Measurements from ENCODE around the gene ZNF385B. TPM values are rescaled to one million over a fixed set of nuclear protein-coding genes. Genes with fewer than 3 reads are reported as not detected.

ZNF385B gene
- total RNA-seq, 1 donor from 2014 or later, result not detected

DNA sequence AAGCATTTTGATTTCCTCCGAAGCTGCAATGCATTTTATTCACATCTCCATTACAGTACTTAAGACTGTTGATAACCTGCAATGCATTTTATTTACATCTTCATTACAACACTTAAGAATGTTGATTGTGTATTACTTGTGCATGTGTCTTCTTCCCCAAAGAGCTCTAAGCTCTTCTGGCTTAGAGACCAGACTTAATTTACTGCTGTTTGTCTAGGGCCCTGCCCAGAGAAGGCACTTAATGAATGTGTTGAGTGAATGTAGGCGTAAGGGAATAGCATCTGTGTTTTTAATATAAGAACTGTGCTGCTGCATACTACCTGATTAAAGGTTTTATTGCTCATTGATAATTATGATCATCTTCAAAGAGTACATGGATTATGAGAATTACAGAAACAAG is 295.6 kb downstream of the ZNF385B start:
- no peak overlapping the region for H3K4me3 Mint-ChIP-seq
- ATAC-seq (ENCODE audit: low read depth) (no peak), DNase-seq (no peak)
- no peaks in the 10 kb centered on the region for H3K4me1 Mint-ChIP-seq
- H3K36me3 Mint-ChIP-seq (ENCODE audit: low read depth), result no peaks in the 10 kb centered on the region
- H3K27ac Mint-ChIP-seq, result no peak overlapping the region
- H3K9me3 Mint-ChIP-seq, result no peaks in the 10 kb centered on the region
- TF ChIP-seq CTCF (IDR thresholded peaks at IDR 0.05), result no peak
- intact Hi-C loops (cut with micrococcal nuclease), result no loop called here
- no peaks in the 10 kb centered on the region for H3K27me3 Mint-ChIP-seq
- CTCF ChIA-PET, result no interaction called here
- POLR2A ChIA-PET, result no interaction called here

DNA sequence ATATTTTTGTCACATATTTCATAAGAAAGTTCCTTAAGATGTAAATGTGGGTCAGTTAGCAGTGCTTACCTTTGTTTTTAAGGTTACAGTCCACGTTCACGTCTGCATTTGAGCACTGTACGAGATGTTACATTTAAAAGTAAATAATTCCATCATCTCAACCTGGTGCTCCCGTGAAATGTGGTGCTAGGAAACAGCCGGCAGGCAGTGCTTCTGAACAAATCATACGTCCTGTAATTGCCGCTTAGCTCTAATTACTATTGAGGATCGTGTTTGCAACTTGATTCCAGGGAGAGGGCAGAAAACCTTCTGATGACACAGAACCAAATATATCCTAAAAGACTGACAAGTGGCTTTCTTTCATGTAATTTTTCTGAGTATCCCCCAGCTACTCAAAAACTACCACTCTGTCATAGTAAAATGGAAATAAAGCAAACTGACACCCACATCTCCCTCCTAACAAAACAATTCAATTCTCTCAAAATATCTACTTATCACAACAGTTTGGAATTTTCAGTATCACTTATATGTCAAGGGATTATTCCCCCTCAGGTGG is 299.0 kb downstream of the ZNF385B start:
- intact Hi-C loops (cut with micrococcal nuclease), result no loop called here
- Mint-ChIP-seq H3K4me3 (no peak overlapping the region), H3K27me3 (peaks cover 2% of the 10 kb centered on the region), H3K27ac (no peak overlapping the region), H3K4me1 (no peaks in the 10 kb centered on the region), H3K9me3 (no peaks in the 10 kb centered on the region), H3K36me3 (ENCODE audit: low read depth) (no peaks in the 10 kb centered on the region)
- ChIA-PET POLR2A (no interaction called here), CTCF (no interaction called here)
- DNase-seq (no peak), ATAC-seq (ENCODE audit: low read depth) (no peak)
- TF ChIP-seq CTCF (IDR thresholded peaks at IDR 0.05), result no peak

- H3K27ac Mint-ChIP-seq, result no peak overlapping the region
- H3K4me3 Mint-ChIP-seq, result no peak overlapping the region
- intact Hi-C loops (cut with micrococcal nuclease), result no loop called here
- H3K9me3 Mint-ChIP-seq, result no peaks in the 10 kb centered on the region
- DNase-seq (no peak), ATAC-seq (ENCODE audit: low read depth) (no peak)
- ChIA-PET CTCF (no interaction called here), POLR2A (no interaction called here)
- H3K4me1 Mint-ChIP-seq, result no peaks in the 10 kb centered on the region
- H3K27me3 Mint-ChIP-seq, result peaks cover 2% of the 10 kb centered on the region
- TF ChIP-seq CTCF (IDR thresholded peaks at IDR 0.05), result no peak
- H3K36me3 Mint-ChIP-seq (ENCODE audit: low read depth), result no peaks in the 10 kb centered on the region
Observed at GRCh38 chr2:179561702-179562101, 299.7 kb downstream of the ZNF385B start.

DNA sequence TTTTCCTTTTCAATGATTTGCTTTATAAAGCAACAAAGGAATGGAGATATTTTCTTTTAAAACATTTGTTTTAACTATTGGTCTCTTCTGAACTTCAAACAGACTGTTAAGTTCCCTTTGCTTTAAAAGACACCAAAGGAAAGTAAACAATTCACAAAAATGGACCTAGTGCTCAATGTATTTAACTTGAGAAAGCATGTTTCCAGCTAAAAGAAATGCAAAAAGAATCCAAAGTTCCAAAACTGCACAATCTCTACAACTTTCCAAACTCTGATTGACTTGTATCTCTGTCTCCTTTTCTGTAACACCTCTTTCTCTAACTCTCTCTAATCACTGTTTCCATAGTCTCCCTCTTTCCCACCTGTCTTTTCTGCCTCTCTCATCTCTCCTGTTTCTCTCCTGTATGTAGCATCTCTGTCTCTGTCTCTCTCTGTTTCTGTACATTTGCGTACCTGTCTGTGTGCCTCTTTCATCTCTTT is 301.1 kb downstream of the ZNF385B start:
- Mint-ChIP-seq H3K27me3 (peaks cover 2% of the 10 kb centered on the region), H3K4me1 (no peaks in the 10 kb centered on the region), H3K9me3 (no peaks in the 10 kb centered on the region), H3K27ac (no peak overlapping the region), H3K4me3 (no peak overlapping the region), H3K36me3 (ENCODE audit: low read depth) (no peaks in the 10 kb centered on the region)
- TF ChIP-seq CTCF (IDR thresholded peaks at IDR 0.05), result no peak
- no peak for ATAC-seq (ENCODE audit: low read depth)
- DNase-seq, result no peak
- intact Hi-C loops (cut with micrococcal nuclease), result no loop called here
- ChIA-PET CTCF (no interaction called here), POLR2A (no interaction called here)

DNA sequence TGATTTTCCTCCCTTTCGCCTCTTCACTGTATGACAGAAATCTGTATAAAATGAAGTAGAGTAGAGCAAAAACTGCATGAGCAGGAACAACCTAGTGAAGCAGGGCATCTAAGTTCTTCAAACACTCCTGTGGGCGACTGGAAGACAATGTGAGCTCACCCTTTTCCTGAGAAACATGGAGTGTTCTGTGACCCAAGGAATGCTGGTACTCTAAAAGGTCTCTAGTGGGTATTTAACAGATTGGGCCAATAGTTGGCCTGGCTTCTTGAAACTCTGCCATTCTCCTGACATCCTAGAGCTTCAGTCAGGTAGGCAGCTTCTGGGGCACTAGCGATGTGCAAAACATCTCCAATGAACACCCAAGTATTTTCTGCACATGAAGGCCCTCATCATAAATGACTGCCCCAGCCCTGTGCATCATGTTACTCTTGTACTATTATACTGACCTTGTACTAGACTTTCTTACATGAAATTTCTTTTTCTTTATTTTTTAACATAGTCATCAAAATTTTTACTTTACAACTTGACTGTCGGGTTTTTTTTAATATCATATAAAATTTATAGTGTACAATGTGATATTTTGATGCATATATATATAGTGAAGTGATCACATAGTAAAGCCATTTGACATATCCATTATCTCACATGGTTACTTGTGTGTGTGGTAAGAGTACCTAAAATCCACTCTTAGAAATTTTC is 302.2 kb downstream of the ZNF385B start:
- TF ChIP-seq CTCF (IDR thresholded peaks at IDR 0.05), result no peak
- Mint-ChIP-seq H3K4me1 (no peaks in the 10 kb centered on the region), H3K9me3 (no peaks in the 10 kb centered on the region), H3K27ac (no peak overlapping the region), H3K36me3 (ENCODE audit: low read depth) (no peaks in the 10 kb centered on the region), H3K4me3 (no peak overlapping the region), H3K27me3 (peaks cover 2% of the 10 kb centered on the region)
- DNase-seq, result no peak
- CTCF ChIA-PET, result no interaction called here
- no peak for ATAC-seq (ENCODE audit: low read depth)
- intact Hi-C loops (cut with micrococcal nuclease), result no loop called here
- POLR2A ChIA-PET, result no interaction called here
